HT1080 (cell line): ENCODE data around the gene ATP10A. TPM values are rescaled to one million over a fixed set of nuclear protein-coding genes. Genes with fewer than 3 reads are reported as not detected.

ENCODE experiments used
- DNase-seq: peaks from one replicate; pipeline ENCODE4 v3.0.0-alpha.2; 2015; ENCODE audit warnings: low read depth
- total RNA-seq: library from RNA; depleted of rRNA; stranded (reverse); fragments of >200 nt; shearing (Covaris generic); gene quantifications from 2 replicates; pipeline ENCODE4 v1.2.3, GENCODE V29; 2014

ATP10A gene
- total RNA-seq, 1 experiment from 2014 or later, result 6.2 TPM

GRCh38 chr15:25830844-25831451 is 32.2 kb downstream of the ATP10A start:
- peak; percentile 76 for DNase-seq

DNA sequence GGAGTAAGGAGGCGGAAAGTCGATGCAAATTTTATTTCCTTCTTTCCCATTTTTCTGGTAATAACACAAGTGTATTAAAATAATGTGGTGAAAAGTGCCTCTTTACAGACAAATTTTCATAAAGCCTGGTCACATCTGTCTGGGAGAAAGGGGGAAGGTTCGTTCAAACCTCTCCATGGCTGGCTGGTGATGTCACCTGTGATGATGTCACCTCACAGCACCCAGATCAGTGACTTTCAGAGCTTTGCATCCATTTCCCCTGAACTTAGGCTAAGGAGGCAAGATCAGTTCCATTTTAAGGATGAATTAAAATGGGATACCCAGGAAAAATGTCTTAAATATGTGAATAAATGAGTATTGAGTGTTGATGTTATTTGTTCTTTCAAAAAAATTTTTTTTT is 34.1 kb downstream of the ATP10A start:
- DNase-seq, result no peak

DNA sequence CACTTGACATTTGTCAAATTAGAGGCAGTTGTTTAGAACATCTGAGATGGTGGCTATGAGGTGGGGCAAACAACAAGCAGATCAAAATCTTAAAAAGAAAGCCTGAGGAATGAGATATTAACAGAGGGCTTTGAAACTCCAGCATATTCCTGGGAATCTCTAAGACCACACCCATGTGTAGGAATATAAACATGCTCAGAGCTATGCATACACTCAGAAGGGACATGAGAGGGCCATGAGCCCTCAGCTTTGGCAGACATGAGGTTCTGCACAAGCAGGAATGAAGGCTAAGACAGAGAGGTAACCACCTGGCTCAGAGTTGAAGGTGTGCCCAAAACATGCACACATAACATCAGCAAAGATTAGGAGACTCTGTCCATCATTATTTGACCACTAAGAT is 37.9 kb downstream of the ATP10A start:
- no peak for DNase-seq

- no peak for DNase-seq
These were observed 38.5 kb downstream of the ATP10A start for GRCh38 chr15:25824618-25825017.

DNA sequence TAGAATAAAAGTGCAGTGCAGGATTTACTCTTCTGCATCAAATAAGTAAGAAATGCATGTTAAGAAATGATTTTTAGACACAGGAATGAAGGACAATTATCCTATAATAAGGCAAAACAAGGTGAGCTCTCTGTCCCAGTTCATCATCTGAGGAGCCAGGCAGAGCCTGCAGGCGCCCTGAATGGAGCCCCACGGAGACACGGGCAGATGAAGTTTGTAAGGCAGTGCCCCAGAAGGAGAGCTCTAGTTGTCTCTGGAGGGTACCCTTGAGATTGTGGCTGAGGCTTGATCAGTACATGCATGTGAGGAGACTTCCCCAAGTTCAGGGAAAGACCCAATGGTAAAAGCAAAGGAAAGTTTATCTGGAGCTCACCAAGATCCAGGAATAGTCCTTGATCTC is 50.3 kb downstream of the ATP10A start:
- DNase-seq, result no peak

DNA sequence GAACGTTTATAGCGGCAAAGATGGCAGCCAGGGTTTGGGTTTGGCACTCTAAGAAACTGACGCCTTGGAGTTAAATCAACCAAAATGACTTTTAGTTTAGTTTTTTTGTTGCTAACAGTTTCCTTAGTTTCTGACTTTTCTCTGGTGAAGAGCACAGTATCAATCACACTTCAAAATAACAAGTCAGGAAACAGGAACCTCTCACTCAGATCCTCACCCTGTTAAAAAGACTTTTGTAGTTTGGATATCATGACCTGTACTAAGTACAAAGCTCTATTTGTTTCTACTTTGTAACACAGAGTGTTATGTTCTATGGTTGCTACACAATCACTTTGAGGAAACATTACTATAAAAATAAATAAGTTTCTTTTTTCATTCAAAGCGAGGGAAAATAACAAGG is 51.1 kb downstream of the ATP10A start:
- no peak for DNase-seq

GRCh38 chr15:25811481-25811906 is 51.6 kb downstream of the ATP10A start:
- no peak for DNase-seq

GRCh38 chr15:25810631-25811091 is 52.5 kb downstream of the ATP10A start:
- DNase-seq, result no peak

- DNase-seq, result no peak
These were observed 53.0 kb downstream of the ATP10A start for GRCh38 chr15:25810154-25810553.

GRCh38 chr15:25807063-25807462 is 56.1 kb downstream of the ATP10A start:
- no peak for DNase-seq

DNA sequence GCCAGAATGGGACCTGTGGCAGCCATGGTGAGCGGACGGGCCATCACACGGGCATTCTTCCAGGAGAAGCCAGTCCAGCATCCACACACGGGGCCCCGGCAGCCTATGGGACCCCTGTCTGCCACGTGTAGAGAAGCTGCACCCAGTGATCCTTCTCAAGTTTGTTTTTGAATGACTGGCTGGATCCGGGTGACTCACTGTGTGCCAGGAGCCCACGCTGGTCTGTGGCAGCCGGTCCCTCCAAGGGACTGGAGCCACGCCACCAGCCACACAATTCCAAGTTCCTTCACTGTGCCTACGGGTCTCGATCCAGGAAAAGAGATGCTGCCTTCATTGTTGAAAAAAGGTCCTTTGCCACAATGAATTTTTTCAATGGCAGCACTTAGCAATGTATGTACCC is 58.1 kb downstream of the ATP10A start:
- peak; percentile 62 for DNase-seq

DNA sequence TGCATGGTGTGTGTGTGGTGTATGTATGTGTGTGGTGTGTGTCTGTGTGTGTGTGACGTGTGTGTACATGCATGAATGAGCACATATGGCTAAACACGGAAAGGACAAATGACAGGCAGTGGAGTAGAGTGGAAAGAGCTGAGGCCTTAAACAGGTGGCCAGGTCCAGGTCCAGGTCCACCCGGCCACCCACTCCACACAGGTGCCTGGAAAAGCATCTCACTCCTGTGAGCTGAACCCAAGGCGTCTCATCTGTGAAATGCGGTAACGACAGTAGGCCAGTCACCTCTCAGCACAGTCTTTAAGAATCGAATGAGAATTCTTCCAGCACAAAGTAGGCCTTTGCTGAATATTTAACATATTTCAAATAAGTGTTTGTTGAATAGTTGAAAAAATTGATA is 58.7 kb downstream of the ATP10A start:
- DNase-seq, result no peak

DNA sequence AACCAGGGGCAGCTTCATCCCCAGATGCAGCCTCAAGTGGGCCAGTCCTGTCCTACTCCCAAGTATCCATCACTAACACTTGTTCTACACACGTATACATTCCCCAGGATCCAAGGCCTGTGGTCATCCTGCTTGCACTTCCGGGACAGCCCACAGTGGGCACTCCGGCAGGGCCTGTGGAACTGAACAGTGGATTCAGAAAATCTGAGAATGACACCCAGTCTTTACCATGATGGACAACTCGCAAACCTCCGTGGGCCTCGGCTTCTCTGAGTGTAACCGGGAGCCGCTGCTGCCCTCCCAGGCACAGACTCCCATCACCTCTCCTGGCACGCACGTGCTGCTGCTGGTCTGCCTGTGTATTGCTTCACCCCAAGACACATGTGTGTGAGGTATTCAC is 59.6 kb downstream of the ATP10A start:
- DNase-seq, result no peak

DNA sequence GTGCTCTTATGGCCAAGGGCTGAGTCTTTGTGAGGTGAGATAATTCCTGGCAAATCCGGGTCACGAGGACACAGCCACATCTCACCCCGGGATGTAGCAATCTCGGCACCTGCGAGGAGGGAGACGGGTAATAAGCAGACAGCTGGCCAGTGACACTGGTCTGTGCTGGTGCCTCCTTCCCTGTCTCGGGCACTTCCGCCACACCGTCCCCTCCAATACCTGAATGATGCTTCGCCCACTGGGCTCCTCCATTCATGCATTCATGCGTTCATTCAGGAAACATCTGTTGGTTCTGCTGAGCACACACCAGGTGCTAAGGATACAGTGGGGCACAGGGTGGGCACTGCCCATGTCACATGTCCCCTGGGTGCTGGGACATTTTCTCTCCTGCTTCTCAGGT is 60.1 kb downstream of the ATP10A start:
- no peak for DNase-seq

- DNase-seq, result no peak
These were observed 60.8 kb downstream of the ATP10A start for GRCh38 chr15:25802285-25802830.

GRCh38 chr15:25801586-25802284 is 61.4 kb downstream of the ATP10A start:
- no peak for DNase-seq

DNA sequence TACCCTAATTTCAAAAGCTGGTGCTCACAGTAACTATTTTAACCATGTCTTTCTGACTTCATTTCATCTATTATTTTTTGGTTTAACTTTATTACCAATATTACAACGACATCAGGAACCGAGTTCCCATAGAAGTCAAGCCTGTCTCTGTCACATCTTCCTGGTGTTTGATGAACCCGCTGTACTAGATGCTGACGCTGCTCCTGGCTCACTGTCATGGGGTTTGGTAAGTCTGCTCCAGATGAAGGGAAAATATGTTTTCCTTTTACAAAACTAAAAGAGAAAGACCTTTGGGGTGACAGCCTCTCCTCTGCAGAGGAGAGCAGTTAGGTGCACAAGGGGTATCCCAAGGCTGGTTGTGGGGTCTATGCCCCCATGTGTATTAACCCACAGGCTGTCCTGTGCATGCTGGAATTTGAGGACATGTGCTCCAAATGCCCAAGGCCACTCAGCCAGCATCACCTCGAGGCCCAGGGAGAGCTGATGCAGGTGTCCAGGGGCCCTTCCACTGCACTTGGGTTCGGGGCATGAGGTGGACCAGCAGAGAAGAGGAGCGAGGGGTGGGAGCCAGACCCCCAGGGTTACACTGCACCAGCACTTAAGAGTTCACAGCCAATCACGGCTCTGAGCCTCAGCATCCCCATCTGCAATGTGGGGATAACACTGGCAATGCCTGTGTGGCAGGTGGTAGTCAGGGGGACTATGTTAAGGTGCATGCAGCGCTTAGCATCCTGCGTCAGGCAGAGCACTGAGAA is 62.2 kb downstream of the ATP10A start:
- no peak for DNase-seq

DNA sequence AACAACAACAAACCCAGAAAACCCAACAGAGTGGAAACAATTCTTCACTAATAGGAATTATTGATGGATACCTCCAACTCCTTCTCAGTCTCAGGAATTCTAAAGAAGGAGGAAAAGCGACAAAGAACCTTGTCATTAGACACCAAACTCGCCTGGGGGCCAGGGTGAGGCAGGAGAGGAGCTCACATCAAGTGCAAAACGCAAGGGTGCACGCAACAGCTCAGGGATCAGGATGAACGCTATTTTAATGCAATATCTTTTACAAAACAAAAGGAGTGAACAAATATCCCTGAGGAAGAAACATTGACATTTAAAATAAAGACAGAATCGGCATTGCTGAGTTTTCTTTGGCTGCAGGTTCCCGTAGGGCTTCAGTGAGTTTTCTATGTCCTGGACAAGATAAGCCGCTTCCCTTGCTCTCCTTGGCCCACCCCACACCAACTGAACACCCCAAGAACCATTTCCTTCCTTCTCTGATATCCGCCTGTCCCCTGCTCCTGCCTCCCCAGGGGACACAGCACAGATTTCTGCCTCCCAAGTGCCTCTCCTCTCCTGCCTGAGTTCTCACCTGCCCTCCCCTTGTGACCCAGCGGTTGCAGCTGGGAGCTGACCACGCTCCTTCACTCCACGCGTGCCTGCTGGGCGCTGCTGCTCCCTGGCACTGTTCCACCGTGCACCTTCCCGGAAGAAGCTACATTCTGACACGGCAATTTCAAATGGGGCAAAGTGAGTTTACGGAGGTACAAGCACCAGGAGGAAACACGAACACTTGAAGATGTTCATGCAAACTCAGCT is 63.0 kb downstream of the ATP10A start:
- no peak for DNase-seq

DNA sequence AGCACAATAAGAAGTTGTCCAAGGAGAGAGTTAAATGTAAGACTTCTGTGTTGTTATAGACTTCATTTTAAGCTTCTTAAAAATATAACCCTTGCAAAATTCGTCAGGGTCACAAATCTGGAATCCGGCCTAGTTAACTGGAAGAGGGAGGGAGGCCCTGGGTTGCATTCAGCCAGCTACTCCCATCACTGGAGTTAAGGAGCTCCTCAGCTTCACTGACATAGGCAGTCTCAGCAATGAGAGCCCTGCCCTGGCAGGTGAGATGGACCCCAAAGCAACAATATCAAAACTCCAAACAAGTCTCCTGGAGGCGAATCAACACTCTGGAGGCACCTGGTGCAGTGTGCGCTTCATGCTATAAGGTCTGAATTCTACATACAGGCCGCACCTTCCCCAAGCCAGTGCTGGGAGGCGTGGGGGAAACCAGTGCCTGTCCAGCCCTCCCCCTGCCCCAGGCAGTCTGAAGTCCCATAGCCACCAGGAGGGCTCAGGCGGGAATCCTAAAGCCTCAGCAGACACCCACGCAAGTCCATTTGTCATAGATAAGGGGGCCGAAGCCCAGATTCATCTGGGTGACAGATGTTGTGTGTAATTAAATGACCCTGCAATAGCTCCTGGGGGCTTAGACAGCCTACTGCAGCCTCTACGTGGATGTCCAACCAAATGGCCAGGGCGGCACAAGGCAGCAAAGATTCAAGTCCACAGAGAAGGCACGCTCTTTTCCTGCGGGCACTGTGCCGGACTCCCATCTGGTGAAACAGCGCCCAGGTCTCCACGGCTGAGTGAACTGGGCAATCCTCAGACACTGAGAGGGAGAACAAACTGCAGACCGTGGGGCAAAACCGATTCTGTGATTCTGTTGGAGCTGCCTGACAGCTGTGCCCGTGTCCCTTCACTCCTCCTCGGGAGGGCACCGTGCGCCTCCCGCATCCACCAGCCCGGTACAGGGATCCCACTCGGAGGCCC is 64.9 kb downstream of the ATP10A start:
- no peak for DNase-seq

DNA sequence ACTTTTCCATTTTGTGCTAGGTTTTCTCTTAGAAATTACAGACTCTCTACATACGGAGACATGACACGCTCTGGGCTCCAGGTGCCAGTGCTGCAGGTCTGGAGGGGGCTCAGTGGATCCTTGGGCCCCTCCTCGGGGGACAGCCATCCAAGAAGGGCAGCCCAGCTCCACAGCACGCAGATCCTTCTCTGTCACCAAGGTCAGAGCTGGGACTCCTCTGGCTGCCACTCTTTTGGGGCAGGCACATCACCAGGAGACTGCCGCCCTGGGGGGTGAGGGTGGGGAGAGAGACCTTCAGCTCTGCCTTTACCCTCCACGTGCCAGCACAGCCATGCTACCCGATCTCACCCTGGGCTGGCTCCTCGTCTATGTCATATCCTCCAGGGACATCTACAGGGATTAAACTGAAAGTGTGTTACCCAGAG is 65.6 kb downstream of the ATP10A start:
- DNase-seq, result no peak
